Esophagus muscularis mucosa (tissue), 4 donors: ENCODE data around the gene OSBPL1A. TPM values are rescaled to one million over a fixed set of nuclear protein-coding genes. Genes with fewer than 3 reads are reported as not detected.

ENCODE experiments used
- DNase-seq: peaks from one replicate; pipeline ENCODE4 v3.0.0-alpha.2; 2017; ENCODE audit errors: extremely low spot score
- H3K27ac ChIP-seq, 4 donors: fragments of 200-600 bp; sonication (generic); replicated peaks in 1 of 4; 1 replicate in 3 of 4; 2 replicates in 1 of 4; pipeline ENCODE4 v1.5.1; 2016 to 2019; ENCODE audit warnings: mild to moderate bottlenecking in 1 of 4
- H3K27me3 ChIP-seq, 4 donors: fragments of 200-600 bp; sonication (generic); one replicate each; pipeline versions ENCODE4 v1.5.1 to v1.6.0; 2016 to 2019
- H3K36me3 ChIP-seq, 4 donors: fragments of 200-600 bp; sonication (generic); one replicate each; pipeline ENCODE4 v1.5.1; 2016 to 2019
- H3K4me1 ChIP-seq, 4 donors: fragments of 200-600 bp; sonication (generic); one replicate each; pipeline ENCODE4 v1.5.1; 2016 to 2019
- H3K4me3 ChIP-seq, 4 donors: fragments of 200-600 bp; sonication (generic); 1 replicate in 2 of 4; 2 replicates in 2 of 4; pipeline ENCODE4 v1.5.1; 2016 to 2019; ENCODE audit warnings: mild to moderate bottlenecking in 4 of 4, moderate library complexity in 1 of 4
- H3K9me3 ChIP-seq, 4 donors: fragments of 200-600 bp; sonication (generic); 1 replicate in 3 of 4; 2 replicates in 1 of 4; pipeline ENCODE4 v1.5.1; 2016 to 2019
- CTCF ChIP-seq, 3 experiments: fragments of 200-600 bp in 2 of 3; fragments of 450-650 bp in 1 of 3; sonication (generic) in 2 of 3; IDR thresholded peaks; one replicate each; pipeline ENCODE4 v1.5.1; 2017 to 2019; ENCODE audit warnings: antibody characterized with exemption in 3 of 3, mild to moderate bottlenecking in 2 of 3, moderate library complexity in 1 of 3
- EP300 ChIP-seq: sonication (generic); formaldehyde crosslinking; IDR thresholded peaks from one replicate; pipeline ENCODE4 v1.6.1; 2017; ENCODE audit warnings: antibody characterized with exemption
- POLR2A ChIP-seq: fragments of 450-650 bp; IDR thresholded peaks from one replicate; pipeline ENCODE4 v1.6.1; 2017; ENCODE audit warnings: antibody characterized with exemption, moderate library complexity, mild to moderate bottlenecking, low read depth
- POLR2AphosphoS5 ChIP-seq, 2 donors: sonication (generic); formaldehyde crosslinking; IDR thresholded peaks; one replicate each; pipeline ENCODE4 v1.6.1; 2017; ENCODE audit warnings: antibody characterized with exemption in 2 of 2
- WGBS: methylation state at CpG from one replicate; pipeline ENCODE4 v1.1.5; 2018; 5-methylcytosine and 5-hydroxymethylcytosine counted together
- intact Hi-C: fragments of 100-400 bp; cut with DNase I; formaldehyde crosslinking; loops from one replicate; pipeline ENCODE4 v1.15.1; 2023
- total RNA-seq, 4 donors: library from RNA; depleted of rRNA; stranded (reverse); fragments of >200 nt; gene quantifications; one replicate each; pipeline versions ENCODE4 v1.1.0 to v1.2.1, GENCODE V29; 2016

The OSBPL1A gene
- total RNA-seq, 4 donors from 2014 or later = 78.2 to 126 (median 101) TPM

GRCh38 chr18:24249716-24250115, 147.9 kb downstream of the OSBPL1A start:
- Histone ChIP-seq H3K36me3 (no peaks in the 10 kb centered on the region), H3K27ac (no peak overlapping the region), H3K4me3 (no peak overlapping the region), H3K27me3 (no peaks in the 10 kb centered on the region), H3K9me3 (no peaks in the 10 kb centered on the region), H3K4me1 (peaks cover 6 to 29% (median 8%) of the 10 kb centered on the region in 4 donors)
- intact Hi-C loops = no loop called here
- WGBS = 100% methylated on average over 1 of the region's 6 CpGs
- no peak for DNase-seq
- TF ChIP-seq EP300 (no peak), POLR2A (no peak), POLR2AphosphoS5 (IDR thresholded peaks at IDR 0.05) (no peak), CTCF (IDR thresholded peaks at IDR 0.05) (no peak)

GRCh38 chr18:24248359-24248758, 149.3 kb downstream of the OSBPL1A start:
- intact Hi-C loops = no loop called here

GRCh38 chr18:24246143-24246542, 151.5 kb downstream of the OSBPL1A start:
- intact Hi-C loops = no loop called here
- no peaks in the 10 kb centered on the region for H3K36me3 ChIP-seq
- H3K27ac ChIP-seq = no peak overlapping the region
- peaks cover 8 to 31% (median 14%) of the 10 kb centered on the region in 4 donors for H3K4me1 ChIP-seq
- no peaks in the 10 kb centered on the region for H3K9me3 ChIP-seq
- H3K27me3 ChIP-seq = no peaks in the 10 kb centered on the region
- 96% methylated on average over 3 of the region's 3 CpGs for WGBS
- DNase-seq = no peak
- H3K4me3 ChIP-seq = no peak overlapping the region
- TF ChIP-seq EP300 (no peak), POLR2AphosphoS5 (IDR thresholded peaks at IDR 0.05) (no peak), POLR2A (no peak), CTCF (IDR thresholded peaks at IDR 0.05) (no peak)

More at GRCh38 chr18:24248359-24248758, 149.3 kb downstream of the OSBPL1A start:
- H3K36me3 ChIP-seq = no peaks in the 10 kb centered on the region
- H3K4me3 ChIP-seq = no peak overlapping the region
- no peaks in the 10 kb centered on the region for H3K27me3 ChIP-seq
- DNase-seq = no peak
- WGBS = 85% methylated on average over 2 of the region's 2 CpGs
- H3K9me3 ChIP-seq = no peaks in the 10 kb centered on the region
- peaks cover 5 to 37% (median 10%) of the 10 kb centered on the region in 4 donors for H3K4me1 ChIP-seq
- TF ChIP-seq POLR2AphosphoS5 (IDR thresholded peaks at IDR 0.05) (no peak), POLR2A (no peak), CTCF (IDR thresholded peaks at IDR 0.05) (no peak), EP300 (no peak)
- no peak overlapping the region for H3K27ac ChIP-seq

GRCh38 chr18:24244698-24245097, 152.9 kb downstream of the OSBPL1A start:
- intact Hi-C loops = no loop called here
- DNase-seq = no peak
- no peaks in the 10 kb centered on the region for H3K9me3 ChIP-seq
- no peak overlapping the region for H3K4me3 ChIP-seq
- TF ChIP-seq CTCF (IDR thresholded peaks at IDR 0.05) (no peak), EP300 (no peak), POLR2A (no peak), POLR2AphosphoS5 (IDR thresholded peaks at IDR 0.05) (no peak)
- no peaks in the 10 kb centered on the region for H3K27me3 ChIP-seq
- no peaks in the 10 kb centered on the region for H3K36me3 ChIP-seq
- 96% methylated on average over 5 of the region's 5 CpGs for WGBS
- H3K27ac ChIP-seq = no peak overlapping the region
- H3K4me1 ChIP-seq = peaks cover 13 to 27% (median 16%) of the 10 kb centered on the region in 4 donors

- H3K36me3 ChIP-seq = peaks cover 0 to 5% (median 2%) of the 10 kb centered on the region in 4 donors
- no peak for DNase-seq
- H3K27ac ChIP-seq = no peak overlapping the region
- WGBS = 74% methylated on average over 1 of the region's 1 CpG
- H3K27me3 ChIP-seq = no peaks in the 10 kb centered on the region
- no peaks in the 10 kb centered on the region for H3K9me3 ChIP-seq
- peaks cover 13 to 26% (median 18%) of the 10 kb centered on the region in 4 donors for H3K4me1 ChIP-seq
- intact Hi-C loops = no loop called here
- no peak for TF ChIP-seq CTCF (IDR thresholded peaks at IDR 0.05)
- no peak for TF ChIP-seq POLR2AphosphoS5 (IDR thresholded peaks at IDR 0.05)
- TF ChIP-seq POLR2A = no peak
- no peak for TF ChIP-seq EP300
- no peak overlapping the region for H3K4me3 ChIP-seq
Measured at GRCh38 chr18:24243677-24244076, 153.9 kb downstream of the OSBPL1A start.
